GM19025 (cell line): ENCODE results near the gene SULT1A1.

Source experiments
- ATAC-seq: cut with Tn5 transposase; IDR thresholded peaks from one replicate; pipeline ENCODE4 v1.9.1; 2021; ENCODE audit warnings: mild to moderate bottlenecking, low read depth, moderate library complexity; ENCODE audit not compliant: unreplicated experiment

The SULT1A1 gene

GRCh38 chr16:28562199-28562598 is 47.6 kb downstream of the SULT1A1 start:
- ATAC-seq, result no peak

- ATAC-seq, result no peak
Observed at GRCh38 chr16:28561557-28562187, 48.2 kb downstream of the SULT1A1 start.

- no peak for ATAC-seq
Observed at GRCh38 chr16:28558456-28558855, 51.4 kb downstream of the SULT1A1 start.

- no peak for ATAC-seq
Observed at GRCh38 chr16:28556914-28557320, 52.9 kb downstream of the SULT1A1 start.

- ATAC-seq, result no peak
Observed at GRCh38 chr16:28555561-28555960, 54.3 kb downstream of the SULT1A1 start.
